ENCODE measurements around the gene CAMSAP2.

Gene CAMSAP2

GRCh38 chr1:200732438-200732837 is 6.3 kb upstream of the CAMSAP2 start:
- H3K27me3 Mint-ChIP-seq (ENCODE audit: low read depth) = no peaks in the 10 kb centered on the region
- H3K4me1 Mint-ChIP-seq = no peaks in the 10 kb centered on the region
- no peak for TF ChIP-seq CTCF (IDR thresholded peaks at IDR 0.05; ENCODE audit: unreplicated experiment in 3 of 3)
- H3K4me3 Mint-ChIP-seq = no peak overlapping the region
- no peaks in the 10 kb centered on the region for H3K9me3 Mint-ChIP-seq
- no peak overlapping the region for H3K27ac Mint-ChIP-seq
- no peaks in the 10 kb centered on the region for H3K36me3 Mint-ChIP-seq (ENCODE audit: low read depth)

- H3K27me3 Mint-ChIP-seq (ENCODE audit: low read depth) = no peaks in the 10 kb centered on the region
- no peak overlapping the region for H3K4me3 Mint-ChIP-seq
- no peaks in the 10 kb centered on the region for H3K36me3 Mint-ChIP-seq (ENCODE audit: low read depth)
- TF ChIP-seq CTCF (IDR thresholded peaks at IDR 0.05; ENCODE audit: unreplicated experiment in 3 of 3) = no peak
- H3K4me1 Mint-ChIP-seq = peaks cover 10% of the 10 kb centered on the region
- H3K9me3 Mint-ChIP-seq = no peaks in the 10 kb centered on the region
- no peak overlapping the region for H3K27ac Mint-ChIP-seq
Observed at GRCh38 chr1:200733907-200734306, 4.8 kb upstream of the CAMSAP2 start.

DNA sequence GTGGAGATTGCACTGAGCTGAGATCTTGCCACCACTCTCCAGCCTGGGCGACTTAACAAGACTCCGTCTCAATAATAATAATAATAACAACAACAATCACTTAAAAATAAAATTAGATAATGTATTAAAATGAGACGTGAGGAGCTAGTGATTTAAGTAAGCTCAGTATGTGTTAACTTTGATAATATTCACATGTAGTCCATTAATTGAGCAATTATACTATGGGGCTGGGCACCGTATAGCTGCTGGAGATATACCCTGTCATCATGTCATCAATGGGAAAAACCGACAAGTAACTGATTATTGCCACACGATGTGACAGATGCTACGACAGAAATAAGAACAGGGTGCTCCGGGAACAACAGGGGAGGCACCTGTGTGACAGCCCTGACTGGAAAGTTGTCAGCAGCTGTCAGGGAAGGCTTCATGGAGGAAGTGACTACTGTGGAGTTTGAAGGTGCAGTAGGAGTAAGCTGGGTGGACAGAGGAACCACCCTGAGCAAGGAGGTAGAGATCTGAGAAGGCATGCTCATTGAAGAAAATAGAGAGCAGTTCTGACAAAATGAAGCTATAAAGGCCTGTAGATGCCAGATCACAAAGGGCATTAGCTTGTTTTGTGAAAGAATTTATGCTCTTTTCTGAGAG is 924 bp upstream of the CAMSAP2 start:
- no peak for TF ChIP-seq CTCF (IDR thresholded peaks at IDR 0.05; ENCODE audit: unreplicated experiment in 3 of 3)
- Mint-ChIP-seq H3K4me1 (peaks cover 35% of the 10 kb centered on the region), H3K27me3 (ENCODE audit: low read depth) (no peaks in the 10 kb centered on the region), H3K4me3 (peak overlapping the region; percentile 97 to 100 (median 98)), H3K27ac (peak overlapping the region; percentile 99), H3K9me3 (no peaks in the 10 kb centered on the region), H3K36me3 (ENCODE audit: low read depth) (no peaks in the 10 kb centered on the region)

DNA sequence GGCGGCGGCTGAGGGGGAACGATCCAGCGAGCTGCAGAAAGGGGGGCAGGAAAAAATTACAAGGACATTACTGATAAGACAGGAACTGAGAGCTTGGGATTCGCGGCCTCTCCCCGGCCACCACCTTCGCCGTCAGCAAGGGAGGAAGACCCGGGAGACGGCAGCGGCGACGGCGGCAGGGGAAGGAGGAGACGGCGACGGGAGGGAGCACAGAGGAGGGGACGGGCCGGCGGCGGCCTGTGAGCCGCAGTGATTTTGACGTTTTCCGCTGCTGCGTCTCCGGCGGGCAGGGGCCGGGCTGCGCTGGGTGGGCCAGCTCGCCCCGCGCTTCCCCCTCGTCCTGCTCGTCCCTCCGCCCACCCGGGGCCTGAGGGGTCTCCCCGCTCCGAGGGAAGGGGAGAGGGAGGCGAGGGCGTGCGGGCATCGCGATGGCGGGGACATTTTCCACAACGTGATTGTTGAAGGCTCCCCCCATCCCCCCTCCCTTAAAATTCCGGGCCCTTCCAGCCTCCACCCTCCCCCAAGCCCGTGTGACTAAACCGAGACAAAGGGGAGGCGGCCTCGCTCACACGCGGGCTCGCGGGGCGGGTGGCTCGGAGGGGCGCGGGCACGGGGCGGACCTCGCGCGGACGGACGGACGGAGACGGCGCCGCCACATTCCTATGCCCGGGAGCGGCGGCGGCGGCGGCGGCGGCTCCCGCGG is 407 bp downstream of the CAMSAP2 start:
- TF ChIP-seq CTCF (IDR thresholded peaks at IDR 0.05; ENCODE audit: unreplicated experiment in 3 of 3) = no peak
- H3K9me3 Mint-ChIP-seq = no peaks in the 10 kb centered on the region
- H3K4me3 Mint-ChIP-seq = peak overlapping the region; percentile 97 to 100 (median 98)
- peaks cover 6% of the 10 kb centered on the region for H3K36me3 Mint-ChIP-seq (ENCODE audit: low read depth)
- peak overlapping the region; percentile 99 for H3K27ac Mint-ChIP-seq
- no peaks in the 10 kb centered on the region for H3K27me3 Mint-ChIP-seq (ENCODE audit: low read depth)
- H3K4me1 Mint-ChIP-seq = peaks cover 45% of the 10 kb centered on the region

- Mint-ChIP-seq H3K27ac (peak overlapping the region; percentile 87 to 99 (median 99)), H3K9me3 (no peaks in the 10 kb centered on the region), H3K27me3 (ENCODE audit: low read depth) (no peaks in the 10 kb centered on the region), H3K4me3 (peak overlapping the region; percentile 95 to 100 (median 98)), H3K36me3 (ENCODE audit: low read depth) (peaks cover 13% of the 10 kb centered on the region), H3K4me1 (peaks cover 53% of the 10 kb centered on the region)
- no peak for TF ChIP-seq CTCF (IDR thresholded peaks at IDR 0.05; ENCODE audit: unreplicated experiment in 3 of 3)
Observed at GRCh38 chr1:200739702-200740570, 1.2 kb downstream of the CAMSAP2 start.

All from nephron (organoid).